ENCODE results near the gene NRXN3.

The NRXN3 gene

DNA sequence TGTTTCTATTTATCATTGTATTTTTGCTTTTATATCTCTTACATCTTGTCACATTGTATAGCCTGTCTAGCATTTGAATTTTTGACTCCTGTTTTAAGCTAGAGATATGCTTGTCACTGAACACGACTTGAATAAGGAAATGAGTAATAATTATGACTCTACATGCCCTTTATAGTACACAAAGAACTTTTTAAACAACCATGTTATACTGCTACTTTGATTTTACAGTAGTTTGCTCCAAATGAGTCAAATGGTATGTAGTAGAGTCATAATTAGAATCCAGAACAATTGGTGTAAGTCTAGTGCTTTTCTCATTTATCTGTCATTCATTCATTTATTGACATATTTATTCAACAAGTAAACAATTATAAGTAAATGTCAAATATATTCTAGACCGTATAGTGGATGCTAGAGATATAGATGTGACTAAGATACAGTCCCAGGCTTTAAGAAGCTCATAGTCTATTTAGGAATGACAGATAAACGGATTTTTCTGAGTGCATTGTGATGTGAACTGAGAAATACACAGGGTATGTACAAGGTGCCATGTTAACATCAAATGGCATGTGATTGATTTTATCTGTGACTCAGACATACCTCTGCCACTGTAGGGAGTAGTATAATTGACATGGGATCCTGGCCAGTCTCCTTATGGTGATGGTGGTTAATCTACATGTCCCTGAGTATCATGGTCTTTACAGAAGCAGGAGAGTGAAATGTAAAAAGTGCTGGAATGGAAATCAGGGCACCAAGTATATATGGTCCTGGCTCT lies 1241.4 kb downstream of the NRXN3 start:
- TF ChIP-seq GATA3 (IDR thresholded peaks at IDR 0.05; ENCODE audit: low read depth, low read length) (no peak), GATA2 (IDR thresholded peaks at IDR 0.05; ENCODE audit: low read depth, low read length) (no peak)

- no peak for TF ChIP-seq GATA3 (IDR thresholded peaks at IDR 0.05; ENCODE audit: low read depth, low read length)
- no peak for TF ChIP-seq GATA2 (IDR thresholded peaks at IDR 0.05; ENCODE audit: low read depth, low read length)
Measured at GRCh38 chr14:79412822-79413221, 1242.6 kb downstream of the NRXN3 start.

DNA sequence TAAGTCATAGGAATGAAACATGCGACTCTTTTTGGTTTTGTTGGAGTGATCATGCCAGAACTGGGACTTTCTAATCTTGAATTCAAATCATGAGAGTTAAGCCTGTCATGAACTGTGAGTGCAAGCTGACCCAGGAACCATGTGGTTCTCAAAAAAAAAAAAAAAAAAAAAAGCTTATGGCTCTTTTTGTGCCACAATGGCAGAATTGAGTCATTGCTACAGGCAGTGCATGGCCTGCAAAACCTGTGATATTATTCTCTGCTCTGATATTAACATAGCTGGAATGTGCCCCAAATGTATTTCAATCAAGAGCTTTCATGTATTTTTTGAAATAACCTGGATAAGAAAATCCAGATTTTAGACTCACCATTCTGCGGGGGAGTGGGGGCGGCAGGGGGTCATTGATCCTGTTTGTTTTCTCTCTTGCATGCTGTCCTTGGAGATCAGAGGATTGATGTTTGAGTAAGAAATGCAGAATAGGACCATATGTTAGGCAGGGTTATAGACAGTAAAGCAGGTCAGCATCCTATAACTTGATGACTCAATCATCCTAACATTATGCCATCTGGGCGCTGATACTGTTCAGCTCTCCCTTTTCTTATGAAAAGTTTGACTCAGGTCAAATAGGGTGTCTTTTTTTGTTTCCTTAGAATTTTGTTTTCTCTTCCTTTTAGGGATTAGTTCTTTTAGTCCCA lies 1243.7 kb downstream of the NRXN3 start:
- TF ChIP-seq GATA2 (IDR thresholded peaks at IDR 0.05; ENCODE audit: low read depth, low read length) = no peak
- no peak for TF ChIP-seq GATA3 (IDR thresholded peaks at IDR 0.05; ENCODE audit: low read depth, low read length)

DNA sequence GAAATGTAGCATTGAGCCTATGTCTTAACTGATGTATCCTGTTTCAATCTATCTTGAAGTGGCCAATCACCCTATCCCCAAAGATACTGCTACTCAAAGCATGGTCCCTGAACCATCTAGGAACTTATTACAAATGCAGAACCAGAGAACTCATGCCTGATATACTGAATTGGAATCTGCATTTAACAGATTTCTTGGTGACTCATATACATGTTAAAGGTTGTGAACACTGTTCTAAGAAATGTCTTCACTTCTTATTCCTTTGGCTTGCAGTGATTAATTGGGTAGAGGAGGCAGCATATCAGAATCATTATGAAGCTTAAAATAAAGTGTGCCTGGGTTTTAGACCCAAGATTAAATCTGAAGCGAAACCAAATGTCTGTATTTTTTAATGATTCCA lies 1245.6 kb downstream of the NRXN3 start:
- TF ChIP-seq GATA2 (IDR thresholded peaks at IDR 0.05; ENCODE audit: low read depth, low read length) (no peak), GATA3 (IDR thresholded peaks at IDR 0.05; ENCODE audit: low read depth, low read length) (no peak)

DNA sequence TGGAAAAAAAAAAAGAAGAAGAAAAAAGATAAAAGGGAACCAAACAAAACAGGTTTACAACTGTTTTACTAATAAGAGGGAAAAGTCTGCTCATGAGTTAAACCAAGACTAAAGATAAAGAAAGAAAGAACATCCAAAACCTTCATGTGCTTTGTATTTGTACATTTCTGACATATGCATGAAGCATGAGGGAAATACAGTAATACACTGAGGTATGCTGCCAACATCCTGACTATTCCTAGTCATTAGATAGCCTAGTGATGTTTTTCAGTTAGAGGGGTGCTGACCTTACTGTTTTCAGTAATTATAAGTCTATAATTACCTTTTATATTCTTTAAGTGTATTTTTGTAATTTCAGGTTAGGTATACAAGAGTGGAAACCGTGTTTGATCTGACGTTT lies 1247.8 kb downstream of the NRXN3 start:
- TF ChIP-seq GATA2 (IDR thresholded peaks at IDR 0.05; ENCODE audit: low read depth, low read length) = no peak
- TF ChIP-seq GATA3 (IDR thresholded peaks at IDR 0.05; ENCODE audit: low read depth, low read length) = no peak

DNA sequence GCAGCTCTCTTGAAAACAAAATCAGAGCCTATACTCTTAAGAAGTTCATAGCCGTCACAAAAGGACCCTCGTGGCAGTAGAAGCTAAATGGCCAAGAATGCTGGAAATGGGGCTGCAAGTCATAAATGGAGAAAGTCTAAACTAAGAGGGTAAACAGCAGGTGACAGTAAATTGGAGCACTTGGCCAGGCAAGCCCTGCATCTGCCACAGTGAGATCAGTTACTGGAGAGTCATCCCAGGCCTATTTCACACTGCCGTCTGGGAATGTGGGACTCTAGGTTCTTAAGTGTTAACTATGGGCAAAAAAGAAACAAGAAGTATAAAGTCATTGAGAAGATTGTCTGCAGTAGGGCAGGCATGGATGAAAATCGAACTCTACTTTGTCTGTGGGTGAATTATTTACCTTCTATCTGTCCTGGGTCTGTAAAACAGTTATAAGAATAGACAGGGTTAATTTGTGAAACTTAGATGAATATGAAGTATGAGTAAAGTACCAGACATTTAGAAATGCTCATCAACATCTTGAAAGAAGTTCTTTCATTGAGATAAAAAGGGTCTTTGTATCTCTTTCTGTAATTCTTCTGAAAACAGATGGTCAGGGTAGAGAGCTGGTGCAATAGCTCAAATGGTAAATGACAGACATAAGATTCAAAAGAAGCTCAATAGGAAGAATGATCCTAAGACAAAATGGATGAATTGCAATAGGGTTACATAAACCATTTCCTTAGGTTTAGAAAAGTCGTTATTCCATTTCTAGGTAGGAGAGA lies 1248.7 kb downstream of the NRXN3 start:
- TF ChIP-seq GATA2 (IDR thresholded peaks at IDR 0.05; ENCODE audit: low read depth, low read length) (no peak), GATA3 (IDR thresholded peaks at IDR 0.05; ENCODE audit: low read depth, low read length) (no peak)

- TF ChIP-seq GATA2 (IDR thresholded peaks at IDR 0.05; ENCODE audit: low read depth, low read length) = no peak
- no peak for TF ChIP-seq GATA3 (IDR thresholded peaks at IDR 0.05; ENCODE audit: low read depth, low read length)
Measured at GRCh38 chr14:79419571-79420327, 1249.6 kb downstream of the NRXN3 start.

DNA sequence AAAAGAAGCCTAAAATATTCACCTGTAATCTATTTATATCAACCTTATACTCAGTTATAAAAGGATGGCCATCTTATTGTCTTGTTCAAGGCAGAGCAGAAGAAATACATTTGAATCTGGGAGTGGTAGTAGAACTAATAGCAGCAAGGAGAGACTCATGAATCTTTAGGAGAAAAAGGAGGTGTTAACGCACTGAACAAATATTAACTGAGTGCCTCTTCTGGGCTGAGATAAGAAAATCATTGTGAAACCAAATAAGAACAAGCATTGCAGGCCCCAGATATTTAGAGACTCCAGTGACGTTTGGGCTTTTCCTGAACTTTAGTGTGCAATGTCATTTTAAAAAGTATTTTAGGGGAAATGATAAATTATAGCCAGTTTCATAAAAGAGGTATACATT lies 1250.6 kb downstream of the NRXN3 start:
- no peak for TF ChIP-seq GATA3 (IDR thresholded peaks at IDR 0.05; ENCODE audit: low read depth, low read length)
- no peak for TF ChIP-seq GATA2 (IDR thresholded peaks at IDR 0.05; ENCODE audit: low read depth, low read length)

DNA sequence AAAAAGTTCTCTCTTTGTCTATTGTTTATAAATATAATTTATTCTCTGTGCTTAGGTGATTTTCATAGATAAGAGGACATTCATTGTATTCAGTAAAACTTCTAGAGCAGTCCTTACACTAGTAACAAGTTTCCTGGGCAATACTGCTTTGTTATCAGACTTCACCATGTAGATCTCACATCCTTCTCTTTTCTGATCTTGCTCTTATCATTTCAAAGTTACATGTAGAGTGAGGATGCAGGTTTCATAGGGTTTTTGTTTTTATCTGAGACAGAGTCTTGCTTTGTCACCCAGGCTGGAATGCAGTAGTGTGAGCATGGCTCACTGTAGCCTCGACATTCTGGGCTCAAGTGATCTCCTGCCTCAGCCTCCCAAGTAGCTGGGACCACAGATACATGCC lies 1251.6 kb downstream of the NRXN3 start:
- TF ChIP-seq GATA3 (IDR thresholded peaks at IDR 0.05; ENCODE audit: low read depth, low read length) (no peak), GATA2 (IDR thresholded peaks at IDR 0.05; ENCODE audit: low read depth, low read length) (no peak)

DNA sequence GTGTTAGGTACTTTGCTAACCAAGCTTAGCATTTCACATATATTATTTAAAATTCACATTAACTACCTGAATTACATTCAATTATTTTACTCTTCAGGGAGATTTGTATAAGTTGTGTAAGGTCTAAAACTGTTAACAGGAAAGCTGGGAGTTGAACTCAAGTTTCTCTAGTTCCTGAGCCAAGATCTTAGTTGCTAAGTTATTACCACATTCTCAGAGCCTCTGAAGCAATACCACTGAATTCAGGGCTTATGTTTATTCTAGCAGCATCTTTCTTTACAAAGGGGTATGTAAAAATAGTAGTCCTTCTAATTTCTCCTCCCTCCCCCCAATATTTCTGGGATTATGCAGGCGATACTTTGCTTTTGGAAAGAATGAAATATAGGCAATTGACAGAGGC lies 1254.3 kb downstream of the NRXN3 start:
- TF ChIP-seq GATA2 (IDR thresholded peaks at IDR 0.05; ENCODE audit: low read depth, low read length) = no peak
- TF ChIP-seq GATA3 (IDR thresholded peaks at IDR 0.05; ENCODE audit: low read depth, low read length) = no peak

DNA sequence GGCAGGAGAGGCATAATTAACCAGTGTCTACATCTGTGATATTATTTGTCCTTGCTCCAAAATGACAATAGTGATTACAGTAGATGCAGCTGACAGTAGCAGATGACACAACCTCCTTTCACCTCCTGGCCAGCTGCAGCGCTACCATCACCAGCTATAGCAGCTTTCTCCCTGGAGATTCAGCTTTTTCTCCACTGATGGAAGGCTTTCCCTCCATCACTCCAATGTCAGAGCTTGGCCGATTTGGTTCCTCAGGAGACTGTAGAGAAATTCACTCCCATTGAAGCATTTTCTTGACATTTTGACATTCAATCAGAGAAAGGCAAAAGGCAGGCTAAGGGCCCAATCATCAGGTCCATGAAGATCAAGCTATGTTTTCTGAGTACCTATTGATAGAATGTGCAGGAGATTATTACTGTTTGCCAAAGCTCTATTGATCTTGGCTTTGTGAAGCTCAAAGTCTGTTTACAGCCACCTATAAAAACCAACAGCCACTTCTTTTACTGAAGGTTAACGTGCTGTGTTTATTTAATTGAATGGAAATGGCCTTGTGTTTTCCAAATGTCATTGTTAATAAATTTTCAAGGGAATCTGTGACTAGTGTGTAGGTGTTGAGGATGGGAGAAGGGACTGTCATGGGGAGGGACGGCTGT lies 1256.1 kb downstream of the NRXN3 start:
- TF ChIP-seq GATA3 (IDR thresholded peaks at IDR 0.05; ENCODE audit: low read depth, low read length) (no peak), GATA2 (IDR thresholded peaks at IDR 0.05; ENCODE audit: low read depth, low read length) (no peak)

DNA sequence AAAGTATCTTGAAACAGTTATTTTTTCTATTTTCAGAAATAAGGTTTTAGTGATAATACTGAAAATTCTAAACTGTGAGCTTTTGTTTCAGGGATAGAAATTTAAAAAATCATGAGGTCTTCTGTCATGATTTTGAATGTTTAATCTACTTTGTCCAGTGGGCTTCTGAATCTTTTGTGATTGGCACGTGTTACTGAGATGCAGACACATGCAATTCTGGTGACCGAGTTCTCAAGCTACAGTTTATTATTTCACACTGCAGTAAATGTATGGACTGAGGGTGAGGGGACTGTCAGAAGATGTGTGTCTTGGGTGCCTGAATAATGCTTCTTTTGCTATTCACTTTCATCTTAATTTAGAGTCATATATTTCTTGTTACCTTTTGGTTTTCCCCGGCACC lies 1262.5 kb downstream of the NRXN3 start:
- TF ChIP-seq GATA3 (IDR thresholded peaks at IDR 0.05; ENCODE audit: low read depth, low read length) = no peak
- TF ChIP-seq GATA2 (IDR thresholded peaks at IDR 0.05; ENCODE audit: low read depth, low read length) = no peak

DNA sequence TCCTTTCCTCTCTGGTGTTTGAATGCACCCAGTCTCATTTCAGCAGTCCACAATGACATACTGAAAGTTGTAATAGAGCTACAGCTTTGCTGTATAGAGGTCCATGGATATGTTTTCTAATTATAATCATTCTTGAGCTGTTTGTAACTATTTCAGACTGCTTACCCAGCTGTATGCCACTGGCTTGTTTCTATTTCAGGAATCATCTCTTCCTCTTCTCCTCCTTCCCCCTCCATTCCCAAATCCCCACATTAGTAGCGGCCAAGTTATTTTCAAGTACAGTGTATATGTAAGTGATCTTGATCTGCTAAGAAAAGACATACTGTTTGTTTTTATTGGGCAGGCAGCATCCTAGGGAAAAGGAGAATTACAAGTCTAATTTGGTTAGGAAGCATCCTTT lies 1266.2 kb downstream of the NRXN3 start:
- TF ChIP-seq GATA3 (IDR thresholded peaks at IDR 0.05; ENCODE audit: low read depth, low read length) (no peak), GATA2 (IDR thresholded peaks at IDR 0.05; ENCODE audit: low read depth, low read length) (no peak)

All from SH-SY5Y (cell line).